ENCODE measurements around the gene PPARGC1A.

Gene PPARGC1A

GRCh38 chr4:23775694-23776093, 114.2 kb downstream of the PPARGC1A start:
- FAIRE-seq (no peak), DNase-seq (ENCODE audit: low spot score) (no peak)

GRCh38 chr4:23774909-23775308, 114.9 kb downstream of the PPARGC1A start:
- FAIRE-seq (no peak), DNase-seq (ENCODE audit: low spot score) (no peak)

DNA sequence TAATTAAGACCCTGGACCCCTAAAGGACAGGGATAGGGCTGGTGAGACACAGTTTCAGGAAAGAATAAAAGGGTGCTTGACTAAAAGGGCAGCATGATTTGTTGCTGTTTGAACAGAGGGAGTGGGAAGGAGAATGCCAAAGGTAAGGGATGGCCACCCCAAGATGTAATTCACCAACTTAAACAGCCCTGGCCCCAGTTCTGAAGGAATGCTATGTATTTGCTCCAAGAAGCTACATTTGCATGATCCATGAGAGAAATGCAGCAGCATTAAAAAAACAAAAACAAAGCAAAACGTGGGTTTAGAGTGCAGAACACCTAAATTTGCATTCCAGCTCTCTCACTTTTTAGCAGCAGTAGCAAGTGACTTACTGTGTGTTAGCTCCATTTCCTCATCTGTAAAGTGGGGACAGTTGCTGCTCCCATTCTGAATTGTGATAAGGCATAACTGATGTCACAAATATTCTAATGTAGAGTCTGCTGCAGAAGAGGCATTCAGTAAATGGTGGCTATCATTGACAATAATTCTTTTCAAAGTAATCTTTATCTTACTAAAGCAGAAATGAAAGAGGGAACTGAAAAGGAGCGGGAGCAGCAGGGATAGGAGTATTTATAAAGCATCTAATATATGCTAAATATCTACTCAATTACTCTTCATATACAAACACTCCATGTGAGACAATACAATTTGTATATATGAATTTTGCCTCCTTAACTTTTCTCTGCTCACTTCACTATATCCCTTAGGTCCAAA, 115.8 kb downstream of the PPARGC1A start:
- no peak for FAIRE-seq
- no peak for DNase-seq (ENCODE audit: low spot score)

- FAIRE-seq (no peak), DNase-seq (ENCODE audit: low spot score) (peak; percentile 11)
Observed at GRCh38 chr4:23770011-23770410, 119.8 kb downstream of the PPARGC1A start.

DNA sequence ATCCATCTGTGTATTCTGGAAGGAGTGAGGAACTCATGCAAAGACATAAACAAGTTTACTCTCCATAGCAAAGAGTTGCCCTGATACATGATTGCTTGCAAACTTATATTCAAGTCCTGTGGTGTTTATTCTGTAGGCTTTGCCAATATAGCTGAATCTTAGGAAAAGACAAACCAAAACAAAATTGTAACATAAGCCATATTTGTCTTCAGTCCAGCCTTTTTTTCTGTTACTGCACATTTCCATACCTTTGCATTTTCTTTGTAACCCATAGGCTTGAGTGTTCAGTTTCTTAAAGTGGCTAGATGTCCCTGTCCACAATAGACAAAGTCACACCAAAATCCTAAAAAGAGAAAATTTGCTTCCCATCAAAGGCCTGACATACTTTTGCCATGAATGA, 120.4 kb downstream of the PPARGC1A start:
- FAIRE-seq (no peak), DNase-seq (ENCODE audit: low spot score) (no peak)

GRCh38 chr4:23768541-23768940, 121.3 kb downstream of the PPARGC1A start:
- FAIRE-seq (no peak), DNase-seq (ENCODE audit: low spot score) (no peak)

DNA sequence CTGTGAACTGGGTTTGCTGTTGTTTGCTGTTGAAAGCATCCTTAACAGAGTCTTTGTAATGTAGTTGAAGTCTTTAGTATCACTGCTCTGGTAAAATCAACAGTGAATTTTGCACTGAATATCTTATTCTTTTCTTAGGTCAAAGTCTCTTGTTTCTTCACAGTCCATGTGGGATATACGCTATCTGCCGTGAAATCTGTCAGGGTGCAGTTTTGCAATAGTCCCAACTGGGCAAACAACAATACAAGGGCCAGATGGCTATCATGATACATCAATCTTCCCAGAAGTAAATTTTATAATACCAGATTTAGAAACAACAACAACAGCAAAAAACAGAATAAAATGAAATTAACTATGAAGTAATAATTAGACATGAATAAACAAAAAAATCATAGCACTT, 123.5 kb downstream of the PPARGC1A start:
- FAIRE-seq (no peak), DNase-seq (ENCODE audit: low spot score) (no peak)

- FAIRE-seq: no peak
- no peak for DNase-seq (ENCODE audit: low spot score)
Observed at GRCh38 chr4:23763559-23763958, 126.3 kb downstream of the PPARGC1A start.

DNA sequence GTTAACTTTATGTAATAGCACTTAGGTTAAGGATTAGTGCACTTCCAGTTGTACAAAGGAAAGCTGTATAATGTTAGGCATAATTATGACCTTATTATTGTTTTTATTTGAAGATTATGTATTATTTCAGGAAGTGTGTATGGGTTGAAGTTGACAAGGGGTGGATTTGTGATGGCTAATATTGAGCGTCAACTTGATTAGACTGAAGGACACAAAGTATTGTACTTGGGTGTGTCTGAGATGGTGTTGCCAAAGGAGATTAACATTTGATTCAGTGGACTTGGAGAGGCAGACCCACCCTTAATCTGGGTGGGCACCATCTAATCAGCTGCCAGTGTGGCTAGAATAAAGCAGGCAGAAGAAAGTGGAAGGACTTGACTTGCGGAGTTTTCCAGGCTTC, 127.3 kb downstream of the PPARGC1A start:
- DNase-seq (ENCODE audit: low spot score): no peak
- FAIRE-seq: no peak

GRCh38 chr4:23759066-23759465, 130.8 kb downstream of the PPARGC1A start:
- no peak for FAIRE-seq
- no peak for DNase-seq (ENCODE audit: low spot score)

GRCh38 chr4:23754688-23755087, 135.2 kb downstream of the PPARGC1A start:
- no peak for DNase-seq (ENCODE audit: low spot score)
- FAIRE-seq: no peak

DNA sequence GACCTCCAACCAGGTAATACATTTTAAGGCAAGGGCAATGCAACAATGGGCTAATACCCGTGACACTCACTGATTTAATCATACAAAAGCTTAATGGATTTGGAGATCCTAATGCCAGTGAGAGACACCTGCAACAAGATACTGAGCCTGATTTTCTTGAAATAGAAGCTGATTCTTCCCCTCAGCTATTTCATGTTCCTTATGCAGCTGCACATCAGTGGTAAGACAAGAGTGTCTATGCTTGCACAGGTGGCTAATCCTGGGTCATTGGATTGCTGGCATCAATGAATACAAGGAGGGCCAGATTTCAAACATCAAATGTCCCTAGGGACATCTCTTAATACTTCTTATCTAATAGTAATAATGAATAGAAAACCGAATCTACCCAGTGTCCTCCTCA, 139.7 kb downstream of the PPARGC1A start:
- no peak for DNase-seq (ENCODE audit: low spot score)
- FAIRE-seq: no peak

DNA sequence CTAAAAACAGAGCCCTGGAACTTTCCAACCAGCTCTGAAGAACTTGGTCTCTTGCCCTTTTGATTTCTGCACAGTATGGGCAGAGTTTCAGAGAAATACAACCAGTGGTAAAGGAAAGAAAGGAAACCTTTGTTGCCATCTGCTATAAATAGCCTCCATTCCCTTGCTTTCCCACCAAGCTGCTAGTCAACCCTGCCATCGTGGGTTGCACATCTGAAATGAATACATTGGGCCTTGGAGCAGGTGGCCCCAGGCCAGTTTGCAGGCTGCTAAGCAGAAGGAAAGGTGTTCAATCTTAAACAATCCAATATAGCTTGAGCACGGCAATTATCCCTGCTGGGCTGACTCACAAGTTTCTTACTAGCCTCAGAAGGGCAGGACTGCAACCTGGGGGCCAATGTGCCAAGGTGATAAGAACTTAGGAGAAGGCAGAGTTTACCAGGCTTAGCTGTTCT, 142.5 kb downstream of the PPARGC1A start:
- no peak for FAIRE-seq
- no peak for DNase-seq (ENCODE audit: low spot score)

- FAIRE-seq (no peak), DNase-seq (ENCODE audit: low spot score) (no peak)
Observed at GRCh38 chr4:23746672-23747071, 143.2 kb downstream of the PPARGC1A start.

DNA sequence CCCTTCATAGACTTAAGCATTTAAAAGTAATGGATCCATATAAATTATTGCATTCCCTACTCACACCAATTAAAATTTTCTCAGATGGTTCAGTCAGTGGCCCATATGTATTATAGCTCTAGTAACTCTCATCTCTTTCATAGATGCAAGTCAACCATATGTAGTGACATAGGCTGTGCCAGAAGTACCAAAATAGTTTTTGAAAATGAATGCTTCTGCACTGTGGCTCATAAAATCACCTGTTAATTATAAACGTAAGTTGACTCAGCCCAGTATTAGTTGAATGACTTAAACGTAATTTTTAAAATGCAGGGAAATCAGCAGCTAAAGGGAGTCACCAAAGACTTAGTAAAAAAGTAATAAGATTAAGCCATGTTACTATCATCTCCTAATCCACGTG, 143.8 kb downstream of the PPARGC1A start:
- FAIRE-seq (no peak), DNase-seq (ENCODE audit: low spot score) (no peak)

GRCh38 chr4:23745377-23745776, 144.5 kb downstream of the PPARGC1A start:
- DNase-seq (ENCODE audit: low spot score) (no peak), FAIRE-seq (no peak)
